ENCODE results near the gene NRIP1.

GRCh38 chr21:15077529-15078145, 12.8 kb upstream of the NRIP1 start:
- no peak for TF ChIP-seq CTCF (conservative IDR thresholded peaks at IDR 0.05; ENCODE audit: low read depth, low read length)
- no peak for TF ChIP-seq EZH2 (IDR thresholded peaks at IDR 0.05; ENCODE audit: borderline replicate concordance, low read depth, low read length, poor library complexity, severe bottlenecking)
